Measurements from ENCODE around the gene HPD. TPM values are rescaled to one million over a fixed set of nuclear protein-coding genes. Genes with fewer than 3 reads are reported as not detected.

Gene HPD
- polyA plus RNA-seq, 1 donor: 0.27 TPM

DNA sequence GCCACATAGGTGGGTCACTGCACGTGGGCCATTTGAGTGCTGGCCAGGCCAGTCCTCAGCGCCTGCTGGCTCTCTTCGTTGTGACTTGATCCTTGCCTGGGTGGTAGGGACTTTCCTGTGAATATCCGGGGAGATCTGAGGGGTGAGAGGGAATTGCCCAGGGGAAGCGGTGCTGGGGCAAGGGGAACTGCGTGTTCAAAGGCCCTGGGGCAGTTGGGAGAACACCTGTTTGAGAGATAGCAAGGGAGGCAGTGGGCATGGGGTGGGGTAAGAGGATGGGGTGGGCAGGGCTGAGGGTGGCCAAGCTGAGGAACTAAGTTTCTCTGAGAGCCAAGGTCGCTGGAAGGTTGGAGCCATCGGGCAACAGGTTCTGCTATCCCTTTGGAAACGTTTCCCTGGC lies 29.8 kb downstream of the HPD start:
- H3K27me3 ChIP-seq (ENCODE audit: control insufficient read depth, insufficient read depth, low read length): no peaks in the 10 kb centered on the region
- H3K27ac ChIP-seq (ENCODE audit: low read length): no peak overlapping the region
- H3K4me1 ChIP-seq (ENCODE audit: control insufficient read depth, insufficient read depth, low read length): no peaks in the 10 kb centered on the region
- peaks cover 79% of the 10 kb centered on the region for H3K36me3 ChIP-seq (ENCODE audit: control insufficient read depth, insufficient read depth, low read length)
- no peak for DNase-seq
- no CpG with 5 or more reads among the region's 9 CpGs for WGBS (ENCODE audit: insufficient coverage, low lambda C conversion rate)
- H3K9me3 ChIP-seq (ENCODE audit: control insufficient read depth, low read depth, low read length): no peaks in the 10 kb centered on the region
- no peak overlapping the region for H3K4me3 ChIP-seq (ENCODE audit: low read length)

- no peak for DNase-seq
- no CpG with 5 or more reads among the region's 8 CpGs for WGBS (ENCODE audit: insufficient coverage, low lambda C conversion rate)
- Histone ChIP-seq H3K36me3 (ENCODE audit: control insufficient read depth, insufficient read depth, low read length) (peaks cover 84% of the 10 kb centered on the region), H3K4me3 (ENCODE audit: low read length) (no peak overlapping the region), H3K9me3 (ENCODE audit: control insufficient read depth, low read depth, low read length) (no peaks in the 10 kb centered on the region), H3K27me3 (ENCODE audit: control insufficient read depth, insufficient read depth, low read length) (no peaks in the 10 kb centered on the region), H3K4me1 (ENCODE audit: control insufficient read depth, insufficient read depth, low read length) (no peaks in the 10 kb centered on the region), H3K27ac (ENCODE audit: low read length) (no peak overlapping the region)
Observed at GRCh38 chr12:121828306-121828705, 30.4 kb downstream of the HPD start.

DNA sequence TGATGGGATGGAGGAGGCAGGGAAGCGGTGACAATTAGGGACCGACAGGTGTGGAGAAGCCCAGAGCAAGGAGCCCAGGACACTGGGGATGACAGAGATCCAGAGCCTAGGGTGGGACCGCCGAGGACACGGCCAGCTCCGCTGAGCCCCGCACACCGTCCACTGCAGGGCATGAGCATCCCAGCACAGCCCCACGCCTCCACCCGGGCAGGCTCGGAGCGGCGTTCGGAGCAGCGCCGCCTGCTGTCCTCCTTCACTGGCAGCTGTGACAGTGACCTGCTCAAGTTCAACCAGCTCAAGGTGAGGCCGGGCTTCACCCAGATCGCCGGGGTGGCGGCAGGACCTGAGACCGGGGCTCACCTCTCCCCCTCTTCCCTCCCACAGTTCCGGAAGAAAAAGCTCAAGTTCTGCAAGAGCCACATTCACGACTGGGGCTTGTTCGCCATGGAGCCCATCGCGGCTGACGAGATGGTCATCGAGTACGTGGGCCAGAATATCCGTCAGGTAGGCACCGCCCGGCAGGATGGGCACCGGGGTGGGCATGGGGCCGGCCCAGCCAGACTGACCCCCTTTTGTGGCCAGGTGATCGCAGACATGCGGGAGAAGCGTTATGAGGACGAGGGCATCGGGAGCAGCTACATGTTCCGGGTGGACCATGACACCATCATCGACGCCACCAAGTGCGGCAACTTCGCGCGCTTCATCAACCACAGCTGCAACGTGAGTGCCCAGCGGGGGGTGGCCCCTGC lies 31.1 kb downstream of the HPD start:
- no CpG with 5 or more reads among the region's 48 CpGs for WGBS (ENCODE audit: insufficient coverage, low lambda C conversion rate)
- Histone ChIP-seq H3K36me3 (ENCODE audit: control insufficient read depth, insufficient read depth, low read length) (peaks cover 88% of the 10 kb centered on the region), H3K4me1 (ENCODE audit: control insufficient read depth, insufficient read depth, low read length) (no peaks in the 10 kb centered on the region), H3K4me3 (ENCODE audit: low read length) (no peak overlapping the region), H3K27ac (ENCODE audit: low read length) (no peak overlapping the region), H3K27me3 (ENCODE audit: control insufficient read depth, insufficient read depth, low read length) (no peaks in the 10 kb centered on the region), H3K9me3 (ENCODE audit: control insufficient read depth, low read depth, low read length) (no peaks in the 10 kb centered on the region)
- no peak for DNase-seq

- 100% methylated on average over 1 of the region's 18 CpGs for WGBS (ENCODE audit: insufficient coverage, low lambda C conversion rate)
- no peak for DNase-seq
- H3K4me1 ChIP-seq (ENCODE audit: control insufficient read depth, insufficient read depth, low read length): no peaks in the 10 kb centered on the region
- H3K4me3 ChIP-seq (ENCODE audit: low read length): no peak overlapping the region
- no peaks in the 10 kb centered on the region for H3K9me3 ChIP-seq (ENCODE audit: control insufficient read depth, low read depth, low read length)
- H3K36me3 ChIP-seq (ENCODE audit: control insufficient read depth, insufficient read depth, low read length): peaks cover 87% of the 10 kb centered on the region
- H3K27ac ChIP-seq (ENCODE audit: low read length): no peak overlapping the region
- no peaks in the 10 kb centered on the region for H3K27me3 ChIP-seq (ENCODE audit: control insufficient read depth, insufficient read depth, low read length)
Observed at GRCh38 chr12:121826318-121827150, 32.1 kb downstream of the HPD start.

DNA sequence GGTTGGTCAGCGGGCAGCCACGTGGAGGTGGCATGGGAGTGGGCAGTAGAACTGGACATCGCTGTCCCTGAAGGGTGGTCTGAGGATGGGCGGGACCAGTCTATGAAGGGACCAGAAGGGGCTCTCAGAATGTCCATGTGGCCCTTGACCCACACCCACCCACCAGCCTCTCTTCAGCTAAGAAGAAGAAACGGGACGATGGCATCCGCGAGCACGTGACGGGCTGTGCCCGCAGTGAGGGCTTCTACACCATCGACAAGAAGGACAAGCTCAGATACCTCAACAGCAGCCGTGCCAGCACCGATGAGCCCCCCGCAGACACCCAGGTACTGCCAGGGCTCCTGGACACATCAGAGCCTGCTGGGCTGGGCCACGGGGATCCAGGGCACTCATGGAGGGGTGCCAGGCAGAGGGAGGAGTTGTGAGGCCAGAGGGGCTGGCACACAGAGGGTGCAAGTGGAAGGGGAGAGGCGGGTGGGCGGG lies 33.6 kb downstream of the HPD start:
- H3K4me3 ChIP-seq (ENCODE audit: low read length): no peak overlapping the region
- no peaks in the 10 kb centered on the region for H3K27me3 ChIP-seq (ENCODE audit: control insufficient read depth, insufficient read depth, low read length)
- WGBS (ENCODE audit: insufficient coverage, low lambda C conversion rate): no CpG with 5 or more reads among the region's 18 CpGs
- H3K27ac ChIP-seq (ENCODE audit: low read length): no peak overlapping the region
- H3K36me3 ChIP-seq (ENCODE audit: control insufficient read depth, insufficient read depth, low read length): peaks cover 83% of the 10 kb centered on the region
- DNase-seq: no peak
- H3K4me1 ChIP-seq (ENCODE audit: control insufficient read depth, insufficient read depth, low read length): no peaks in the 10 kb centered on the region
- no peaks in the 10 kb centered on the region for H3K9me3 ChIP-seq (ENCODE audit: control insufficient read depth, low read depth, low read length)

DNA sequence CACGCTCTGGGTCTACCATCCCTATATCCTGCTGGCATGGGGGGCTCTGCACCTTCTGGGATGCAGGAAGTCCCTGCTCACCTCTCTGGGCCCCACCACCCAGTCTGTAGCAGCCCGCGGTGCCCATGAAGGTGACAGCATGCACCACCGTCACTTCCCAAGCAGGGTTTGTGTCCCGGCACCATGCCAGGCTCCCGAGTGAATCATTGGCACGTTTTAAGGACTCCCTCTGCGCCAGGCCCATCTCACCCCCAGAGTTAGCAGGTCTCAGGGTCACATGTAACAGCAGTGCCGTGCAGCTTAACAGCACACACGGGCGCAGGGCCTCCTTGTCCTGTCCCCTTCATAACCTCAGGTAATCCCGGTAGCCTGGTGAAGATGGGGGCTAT lies 34.9 kb downstream of the HPD start:
- WGBS (ENCODE audit: insufficient coverage, low lambda C conversion rate): no CpG with 5 or more reads among the region's 12 CpGs
- DNase-seq: no peak
- no peaks in the 10 kb centered on the region for H3K9me3 ChIP-seq (ENCODE audit: control insufficient read depth, low read depth, low read length)

DNA sequence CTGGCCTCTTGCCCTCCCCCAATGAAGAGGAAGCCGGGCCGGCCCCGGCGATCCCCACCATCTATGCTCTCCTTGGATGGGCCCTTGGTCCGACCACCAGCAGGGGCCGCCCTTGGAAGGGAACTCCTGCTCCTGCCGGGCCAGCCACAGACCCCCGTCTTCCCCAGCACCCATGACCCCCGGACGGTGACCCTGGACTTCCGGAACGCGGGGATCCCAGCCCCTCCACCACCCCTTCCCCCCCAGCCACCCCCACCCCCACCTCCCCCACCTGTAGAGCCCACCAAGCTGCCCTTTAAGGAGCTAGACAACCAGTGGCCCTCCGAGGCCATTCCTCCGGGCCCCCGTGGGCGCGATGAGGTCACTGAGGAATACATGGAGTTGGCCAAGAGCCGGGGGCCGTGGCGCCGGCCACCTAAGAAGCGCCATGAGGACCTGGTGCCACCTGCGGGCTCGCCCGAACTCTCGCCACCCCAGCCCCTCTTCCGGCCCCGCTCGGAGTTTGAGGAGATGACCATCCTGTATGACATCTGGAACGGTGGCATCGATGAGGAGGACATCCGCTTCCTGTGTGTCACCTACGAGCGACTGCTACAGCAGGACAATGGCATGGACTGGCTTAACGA lies 35.4 kb downstream of the HPD start:
- WGBS (ENCODE audit: insufficient coverage, low lambda C conversion rate): no CpG with 5 or more reads among the region's 36 CpGs
- peaks cover 75% of the 10 kb centered on the region for H3K36me3 ChIP-seq (ENCODE audit: control insufficient read depth, insufficient read depth, low read length)
- H3K4me3 ChIP-seq (ENCODE audit: low read length): no peak overlapping the region
- no peaks in the 10 kb centered on the region for H3K9me3 ChIP-seq (ENCODE audit: control insufficient read depth, low read depth, low read length)
- no peak overlapping the region for H3K27ac ChIP-seq (ENCODE audit: low read length)
- H3K27me3 ChIP-seq (ENCODE audit: control insufficient read depth, insufficient read depth, low read length): no peaks in the 10 kb centered on the region
- no peaks in the 10 kb centered on the region for H3K4me1 ChIP-seq (ENCODE audit: control insufficient read depth, insufficient read depth, low read length)
- DNase-seq: no peak

More for the DNA sequence above, 34.9 kb downstream of the HPD start:
- Histone ChIP-seq H3K27ac (ENCODE audit: low read length) (no peak overlapping the region), H3K4me1 (ENCODE audit: control insufficient read depth, insufficient read depth, low read length) (no peaks in the 10 kb centered on the region), H3K36me3 (ENCODE audit: control insufficient read depth, insufficient read depth, low read length) (peaks cover 80% of the 10 kb centered on the region), H3K4me3 (ENCODE audit: low read length) (no peak overlapping the region), H3K27me3 (ENCODE audit: control insufficient read depth, insufficient read depth, low read length) (no peaks in the 10 kb centered on the region)

DNA sequence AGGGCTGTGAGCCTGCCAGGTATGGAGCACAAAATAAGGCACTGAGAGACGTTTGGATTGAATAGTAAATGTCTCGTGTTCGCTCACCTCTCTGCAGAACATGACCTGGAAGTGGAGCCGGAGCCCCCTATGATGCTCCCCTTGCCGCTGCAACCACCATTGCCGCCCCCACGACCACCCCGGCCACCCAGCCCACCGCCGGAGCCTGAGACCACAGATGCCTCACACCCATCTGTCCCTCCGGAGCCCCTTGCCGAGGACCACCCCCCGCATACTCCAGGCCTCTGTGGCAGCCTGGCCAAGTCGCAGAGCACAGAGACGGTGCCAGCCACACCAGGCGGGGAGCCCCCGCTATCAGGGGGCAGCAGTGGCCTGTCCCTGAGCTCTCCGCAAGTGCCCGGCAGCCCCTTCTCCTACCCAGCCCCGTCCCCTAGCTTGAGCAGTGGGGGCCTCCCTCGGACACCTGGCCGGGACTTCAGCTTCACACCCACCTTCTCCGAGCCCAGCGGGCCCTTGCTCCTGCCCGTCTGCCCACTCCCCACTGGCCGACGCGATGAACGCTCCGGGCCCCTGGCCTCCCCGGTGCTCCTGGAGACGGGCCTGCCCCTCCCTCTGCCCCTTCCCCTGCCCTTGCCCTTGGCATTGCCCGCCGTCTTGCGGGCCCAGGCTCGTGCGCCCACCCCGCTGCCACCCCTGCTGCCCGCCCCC lies 36.1 kb downstream of the HPD start:
- Histone ChIP-seq H3K36me3 (ENCODE audit: control insufficient read depth, insufficient read depth, low read length) (peaks cover 75% of the 10 kb centered on the region), H3K9me3 (ENCODE audit: control insufficient read depth, low read depth, low read length) (no peaks in the 10 kb centered on the region), H3K27me3 (ENCODE audit: control insufficient read depth, insufficient read depth, low read length) (no peaks in the 10 kb centered on the region), H3K4me3 (ENCODE audit: low read length) (no peak overlapping the region), H3K27ac (ENCODE audit: low read length) (no peak overlapping the region), H3K4me1 (ENCODE audit: control insufficient read depth, insufficient read depth, low read length) (no peaks in the 10 kb centered on the region)
- no CpG with 5 or more reads among the region's 39 CpGs for WGBS (ENCODE audit: insufficient coverage, low lambda C conversion rate)
- DNase-seq: no peak

- H3K9me3 ChIP-seq (ENCODE audit: control insufficient read depth, low read depth, low read length): no peaks in the 10 kb centered on the region
- no peak for DNase-seq
- H3K4me3 ChIP-seq (ENCODE audit: low read length): no peak overlapping the region
- no peaks in the 10 kb centered on the region for H3K4me1 ChIP-seq (ENCODE audit: control insufficient read depth, insufficient read depth, low read length)
- H3K36me3 ChIP-seq (ENCODE audit: control insufficient read depth, insufficient read depth, low read length): peaks cover 73% of the 10 kb centered on the region
- WGBS (ENCODE audit: insufficient coverage, low lambda C conversion rate): 80% methylated on average over 1 of the region's 7 CpGs
- no peak overlapping the region for H3K27ac ChIP-seq (ENCODE audit: low read length)
- no peaks in the 10 kb centered on the region for H3K27me3 ChIP-seq (ENCODE audit: control insufficient read depth, insufficient read depth, low read length)
Observed at GRCh38 chr12:121820056-121820455, 38.6 kb downstream of the HPD start.

All from large intestine (tissue), 3 donors.